HG03469 (cell line): Measurements from ENCODE around the gene ZEB2.

Source experiments
- ATAC-seq: cut with Tn5 transposase; IDR thresholded peaks from one replicate; pipeline ENCODE4 v1.9.1; 2021; ENCODE audit warnings: mild to moderate bottlenecking, moderate library complexity, moderate number of reproducible peaks; ENCODE audit not compliant: unreplicated experiment

Gene ZEB2

DNA sequence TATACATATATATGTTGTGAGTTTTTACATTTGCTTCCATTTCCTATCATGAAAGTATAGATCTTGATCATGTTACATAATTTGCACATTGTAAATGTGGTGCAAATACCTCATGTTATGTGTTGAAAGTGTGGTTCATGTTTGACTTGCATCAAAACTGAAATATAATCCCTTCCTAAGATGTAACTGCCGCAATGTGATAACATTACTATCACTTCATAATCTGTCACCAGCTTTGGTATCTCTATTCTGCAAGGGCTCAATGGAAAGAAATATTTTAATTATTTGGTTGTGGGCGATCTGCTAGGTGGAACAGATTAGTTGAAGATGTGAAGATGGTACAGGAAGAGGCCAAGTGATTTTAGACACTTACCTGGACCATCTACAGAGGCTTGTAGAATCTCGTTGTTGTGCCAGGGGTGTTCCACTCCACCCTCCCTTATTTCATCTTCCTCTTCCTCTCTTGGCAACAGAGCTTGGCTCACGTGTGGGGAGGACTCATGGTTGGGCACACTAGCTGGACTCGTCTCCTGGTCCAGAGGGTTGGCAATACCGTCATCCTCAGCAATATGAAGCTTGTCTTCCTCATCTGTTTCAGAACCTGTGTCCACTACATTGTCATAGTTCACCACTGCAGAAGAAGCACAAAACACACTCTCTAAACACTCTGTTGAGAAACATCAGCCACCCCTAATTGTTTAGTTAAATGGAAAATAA lies 90.4 kb downstream of the ZEB2 start:
- ATAC-seq = no peak

DNA sequence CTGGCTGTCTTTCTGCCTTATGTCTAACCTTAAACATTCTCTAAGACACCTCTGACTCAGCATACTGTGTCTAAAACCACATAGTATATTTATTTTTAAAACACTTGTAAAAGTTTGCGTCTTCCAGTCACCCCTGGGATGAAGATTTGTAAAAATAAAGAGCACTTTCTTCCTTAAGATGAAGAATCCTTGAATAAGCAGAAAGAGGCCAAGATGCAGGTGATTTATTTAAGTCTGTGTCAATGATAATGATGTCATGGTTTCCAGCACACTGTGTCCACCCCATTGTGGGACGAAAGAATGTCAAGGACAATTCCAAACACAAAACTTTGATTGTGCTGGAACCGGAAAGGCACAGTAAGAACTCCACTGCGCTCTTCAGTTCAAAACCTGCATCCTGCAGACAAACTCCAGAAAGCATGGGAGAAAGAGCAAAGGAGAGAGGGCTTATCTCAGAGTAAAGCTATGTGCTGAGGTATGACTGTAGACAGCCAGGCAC lies 92.9 kb downstream of the ZEB2 start:
- ATAC-seq = no peak

DNA sequence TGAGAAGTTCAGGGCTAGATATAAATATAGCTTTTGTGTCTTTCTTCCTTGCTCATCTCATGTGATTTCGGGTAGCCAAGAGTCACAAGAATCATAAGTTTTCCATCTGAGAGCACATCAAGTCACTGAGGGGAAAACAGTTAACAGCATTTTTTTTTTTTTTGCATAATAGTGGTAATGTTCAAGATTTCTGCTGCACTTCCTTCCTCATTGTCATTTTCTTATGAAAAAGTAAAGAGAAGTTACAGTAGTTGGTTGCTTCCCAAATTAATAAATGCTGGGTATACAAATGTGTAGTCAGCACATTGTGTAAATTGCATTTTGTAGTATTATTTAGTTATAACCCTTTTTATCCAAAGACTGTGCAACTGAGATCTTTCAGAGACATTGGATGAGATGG lies 93.6 kb downstream of the ZEB2 start:
- ATAC-seq = no peak

DNA sequence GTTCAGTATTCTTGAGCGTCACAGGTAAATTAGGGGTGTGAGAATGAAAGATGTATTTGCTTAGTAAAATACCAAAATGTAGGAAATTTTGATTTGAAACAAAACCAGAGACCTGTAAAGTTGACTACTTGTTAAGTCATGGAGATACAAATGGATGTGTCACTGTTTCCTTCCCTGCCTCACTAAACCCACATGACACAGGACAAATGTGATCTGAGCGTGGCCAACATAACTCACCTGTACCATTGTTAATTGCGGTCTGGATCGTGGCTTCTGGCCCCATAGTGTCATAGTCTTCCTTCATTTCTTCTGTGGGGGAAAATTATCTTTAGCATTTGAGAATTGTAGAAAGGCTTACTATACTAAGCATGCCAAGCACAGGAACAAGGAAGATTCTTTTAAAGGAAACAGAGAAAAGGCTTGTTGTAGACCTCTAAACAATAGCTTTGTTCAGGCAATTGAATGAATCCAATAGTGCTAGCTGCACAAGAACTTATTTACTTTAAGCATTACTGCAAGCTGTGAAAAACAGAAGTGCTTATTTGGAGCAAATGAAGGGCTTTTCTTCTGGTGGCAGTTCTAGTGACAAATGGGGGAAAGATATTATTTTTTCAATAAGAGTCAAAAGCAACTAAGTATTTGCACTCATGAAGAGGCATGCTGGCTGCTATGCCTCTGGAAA lies 95.2 kb downstream of the ZEB2 start:
- ATAC-seq = no peak

DNA sequence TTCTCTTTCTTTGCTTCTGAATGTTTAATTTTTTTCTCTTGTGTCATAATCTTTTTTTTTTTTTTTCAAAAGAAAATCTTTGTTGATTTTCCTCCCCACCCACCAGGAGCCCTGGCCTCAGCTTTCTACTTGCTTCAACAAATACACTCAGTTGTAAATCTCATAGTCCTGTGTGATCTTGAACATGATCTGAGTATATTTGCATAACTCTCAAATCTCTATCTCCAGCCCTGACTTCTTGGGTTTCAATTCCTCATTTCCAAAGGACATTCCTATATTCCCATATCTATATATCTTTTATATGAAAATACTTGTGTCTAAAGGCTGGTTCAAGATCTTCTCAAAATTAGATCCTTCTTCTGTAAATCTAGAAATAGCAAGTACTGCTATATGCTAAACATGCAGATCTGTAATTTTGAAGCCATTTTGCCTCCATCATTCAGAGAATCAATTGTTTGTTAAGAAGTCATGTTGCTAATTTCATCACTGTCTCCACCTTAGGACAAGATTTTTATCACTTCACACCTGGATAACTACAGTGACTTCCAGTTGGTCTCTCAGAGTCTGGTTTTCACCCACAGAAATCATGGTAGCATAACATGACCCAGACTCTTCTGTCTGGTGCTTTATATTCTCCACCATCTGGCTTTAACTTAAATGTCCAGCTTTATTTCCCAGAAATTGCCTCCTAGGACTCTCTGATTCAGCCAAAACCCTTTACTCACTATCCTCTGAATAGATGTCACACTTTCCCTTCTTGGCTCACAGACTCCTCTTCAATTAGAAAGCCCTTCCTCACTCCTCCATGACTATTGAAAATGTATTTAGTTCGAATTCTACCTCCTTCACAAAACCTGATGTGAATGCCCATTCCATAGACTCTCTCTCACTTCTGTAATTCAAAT lies 98.1 kb downstream of the ZEB2 start:
- ATAC-seq = no peak

DNA sequence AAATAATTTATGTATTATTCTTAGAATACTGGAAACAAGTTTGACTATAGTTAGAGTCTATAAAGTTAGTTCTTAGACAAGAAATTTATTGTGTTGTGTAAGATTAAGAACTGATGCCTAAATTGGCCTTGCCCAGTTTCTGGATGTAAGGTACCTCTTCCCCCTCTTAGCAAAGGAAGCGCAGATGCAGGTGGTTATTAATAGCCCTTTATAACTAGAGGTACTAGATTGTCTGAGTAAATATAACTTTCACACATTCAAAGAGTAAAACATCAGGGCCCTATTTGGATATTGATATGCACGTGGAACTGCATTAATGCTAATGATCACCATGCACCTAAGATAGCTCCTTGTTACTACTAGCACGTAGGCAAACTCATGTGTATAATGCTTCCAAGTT lies 100.7 kb downstream of the ZEB2 start:
- no peak for ATAC-seq

DNA sequence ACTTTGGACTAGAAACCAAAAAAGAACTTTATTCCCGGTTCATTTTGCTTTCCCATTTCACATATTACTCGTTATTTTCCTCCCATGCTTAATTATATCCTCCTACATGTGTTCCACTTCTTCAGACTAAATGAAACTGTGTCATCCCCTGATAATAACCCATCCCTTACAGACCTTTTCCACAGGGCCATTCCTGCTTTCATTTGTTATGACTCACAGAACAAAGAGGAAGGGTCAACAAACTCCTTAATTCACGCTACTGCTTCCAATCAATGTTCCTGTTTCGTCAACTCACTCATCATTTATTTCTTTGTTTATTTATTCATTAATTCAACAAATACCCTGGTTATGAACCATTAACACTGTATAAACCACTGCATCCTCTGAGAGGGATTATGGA lies 104.5 kb downstream of the ZEB2 start:
- ATAC-seq = no peak

DNA sequence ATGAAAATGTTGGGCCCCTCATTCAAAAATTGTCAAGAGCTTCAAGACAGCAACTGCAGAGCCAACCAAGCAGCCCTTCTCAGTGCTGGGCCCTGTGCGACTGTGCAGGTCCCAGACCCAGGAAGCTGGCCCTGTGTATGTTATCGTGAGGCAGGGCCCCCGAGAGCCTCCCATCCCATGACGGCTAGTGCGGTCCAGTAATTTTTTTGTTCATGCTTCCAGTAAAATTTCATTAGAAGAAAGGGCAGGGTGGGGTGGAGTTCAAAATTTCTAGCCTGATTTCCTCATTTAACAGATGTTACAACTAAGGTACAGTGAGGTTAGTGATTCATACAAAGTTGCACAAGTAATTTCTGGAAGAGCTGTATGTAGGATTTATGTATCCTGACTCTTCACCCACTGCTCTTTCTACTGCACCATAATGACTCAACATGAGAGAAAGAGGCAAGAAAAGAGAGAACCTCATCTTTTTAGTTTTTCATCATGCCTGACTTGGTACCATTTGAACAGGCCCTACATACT lies 105.5 kb downstream of the ZEB2 start:
- ATAC-seq = peak; percentile 87

DNA sequence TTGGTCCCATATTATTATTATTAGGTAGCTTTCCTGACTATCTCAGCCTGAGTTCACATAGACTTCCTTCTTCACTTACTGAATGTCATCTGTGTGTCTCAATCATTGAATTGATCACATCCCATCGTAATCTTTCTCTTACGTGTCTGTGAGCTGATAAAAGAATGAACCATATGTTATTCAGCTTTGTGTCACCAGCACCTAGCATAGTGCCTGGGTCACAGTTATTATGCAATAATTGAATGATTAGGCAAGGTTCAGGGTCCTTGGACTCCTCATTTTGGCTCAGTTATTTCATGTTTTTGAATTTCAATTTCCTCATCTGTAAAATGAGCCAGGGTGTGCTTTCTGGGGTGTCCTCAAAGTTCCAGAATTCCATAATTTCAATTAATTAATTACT lies 107.2 kb downstream of the ZEB2 start:
- ATAC-seq = no peak

DNA sequence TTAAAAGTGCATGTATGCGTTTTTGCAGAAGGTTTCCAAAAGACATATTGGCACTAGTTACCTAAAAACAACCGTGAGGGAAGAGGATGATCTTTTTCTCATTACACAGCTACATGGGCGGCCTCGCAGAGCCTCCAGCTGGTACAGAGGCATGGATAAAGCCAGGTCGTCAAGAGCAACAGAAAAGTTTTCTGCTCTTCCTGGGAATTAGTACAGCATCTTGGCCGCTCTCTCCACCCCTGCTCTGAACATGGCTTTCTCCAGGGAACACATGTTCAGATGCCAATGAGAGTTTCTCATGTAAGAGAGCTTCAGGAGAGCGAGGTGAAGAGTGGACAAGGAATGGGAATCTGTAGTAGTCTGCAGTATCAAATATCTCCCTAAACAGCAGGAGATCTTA lies 108.4 kb downstream of the ZEB2 start:
- no peak for ATAC-seq

DNA sequence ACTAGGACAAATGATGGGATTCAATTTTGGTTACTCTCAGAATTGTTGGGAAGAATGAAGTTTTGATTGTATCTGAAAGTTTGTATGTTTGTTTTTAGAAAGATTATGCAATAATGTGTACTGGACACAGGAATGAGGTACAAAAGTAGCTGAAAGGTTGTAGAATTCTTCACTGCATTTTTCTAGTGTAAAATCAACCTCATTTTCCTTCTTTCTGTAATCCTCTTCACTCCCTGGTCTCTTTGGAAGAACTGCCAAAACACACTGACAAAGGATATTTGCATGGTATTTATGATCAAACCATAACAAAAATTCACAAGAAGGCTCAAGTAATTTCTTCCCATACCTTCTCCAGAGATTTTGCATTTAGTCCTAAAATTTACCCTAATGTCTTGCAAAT lies 110.7 kb downstream of the ZEB2 start:
- no peak for ATAC-seq

DNA sequence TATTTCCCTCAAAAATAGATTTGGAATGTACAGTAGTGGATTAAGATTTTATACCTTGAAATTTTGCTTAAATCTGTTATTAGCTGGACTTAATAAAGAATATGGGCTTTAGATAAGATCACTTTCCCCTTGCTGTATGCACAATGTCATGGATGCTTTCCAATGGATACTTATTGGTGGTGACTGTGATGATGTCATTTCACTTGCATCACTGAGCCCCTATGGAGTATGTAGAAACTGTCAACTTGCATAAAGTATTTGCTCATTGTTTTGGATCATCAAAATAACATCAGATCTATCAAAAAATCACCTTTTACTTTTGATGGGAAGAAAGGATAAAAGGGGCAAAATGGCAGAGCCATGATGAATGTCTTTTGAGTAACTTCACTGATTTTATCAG lies 112.7 kb downstream of the ZEB2 start:
- no peak for ATAC-seq

DNA sequence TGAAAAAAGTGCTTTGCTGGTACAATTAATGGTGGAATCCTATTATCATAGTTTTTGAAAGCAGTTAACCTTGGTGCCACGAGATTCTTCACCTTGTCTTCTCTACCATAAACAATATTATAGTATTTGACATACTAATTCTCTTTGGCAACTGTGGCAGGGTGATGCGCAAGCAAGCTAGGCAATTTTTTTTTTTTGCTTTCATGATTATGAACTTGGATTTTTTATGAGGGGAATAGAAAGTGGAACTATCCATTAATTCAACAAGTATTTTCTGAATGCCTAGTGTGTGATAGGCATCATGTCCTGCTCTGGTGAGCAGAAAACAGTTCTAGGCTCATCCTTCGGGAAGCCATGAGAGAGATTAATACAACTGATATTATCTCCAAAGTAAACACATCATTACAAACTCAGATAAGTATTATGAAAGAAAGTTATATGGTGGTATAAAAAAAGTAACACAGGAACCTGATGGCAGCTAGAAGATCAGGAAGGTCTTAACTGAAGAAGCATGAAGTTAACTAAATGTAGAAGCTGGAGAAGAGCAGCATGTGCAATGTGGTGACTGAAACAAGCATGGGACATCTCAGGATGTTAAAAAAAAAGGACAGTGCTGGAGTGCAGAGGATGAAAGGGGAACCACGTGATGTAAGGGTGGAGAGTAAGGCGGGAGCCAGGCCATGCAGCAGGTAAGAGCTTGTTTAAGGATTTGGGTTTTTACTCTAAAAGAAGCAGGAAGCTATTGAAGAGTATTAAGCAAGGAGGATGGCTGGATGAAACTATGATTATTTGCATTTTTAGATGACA lies 113.7 kb downstream of the ZEB2 start:
- ATAC-seq = no peak

DNA sequence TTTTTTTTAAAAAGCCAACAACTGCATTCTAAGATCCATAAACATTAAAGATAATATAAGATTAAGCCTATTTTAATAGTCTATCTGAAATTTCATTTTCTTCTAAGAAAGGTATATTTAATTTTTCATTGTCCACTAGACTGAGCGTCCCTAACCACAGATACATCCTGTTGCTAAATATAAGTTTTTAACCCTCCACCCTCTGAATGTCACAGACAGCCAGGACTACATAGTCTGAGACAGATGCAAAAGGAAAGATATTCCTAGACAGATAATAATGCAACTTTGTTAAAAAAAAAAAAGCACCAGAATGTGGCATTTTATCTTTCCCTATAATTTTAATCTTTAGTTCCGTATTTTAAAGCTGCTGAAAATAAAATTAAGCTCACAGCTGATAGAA lies 114.6 kb downstream of the ZEB2 start:
- no peak for ATAC-seq

DNA sequence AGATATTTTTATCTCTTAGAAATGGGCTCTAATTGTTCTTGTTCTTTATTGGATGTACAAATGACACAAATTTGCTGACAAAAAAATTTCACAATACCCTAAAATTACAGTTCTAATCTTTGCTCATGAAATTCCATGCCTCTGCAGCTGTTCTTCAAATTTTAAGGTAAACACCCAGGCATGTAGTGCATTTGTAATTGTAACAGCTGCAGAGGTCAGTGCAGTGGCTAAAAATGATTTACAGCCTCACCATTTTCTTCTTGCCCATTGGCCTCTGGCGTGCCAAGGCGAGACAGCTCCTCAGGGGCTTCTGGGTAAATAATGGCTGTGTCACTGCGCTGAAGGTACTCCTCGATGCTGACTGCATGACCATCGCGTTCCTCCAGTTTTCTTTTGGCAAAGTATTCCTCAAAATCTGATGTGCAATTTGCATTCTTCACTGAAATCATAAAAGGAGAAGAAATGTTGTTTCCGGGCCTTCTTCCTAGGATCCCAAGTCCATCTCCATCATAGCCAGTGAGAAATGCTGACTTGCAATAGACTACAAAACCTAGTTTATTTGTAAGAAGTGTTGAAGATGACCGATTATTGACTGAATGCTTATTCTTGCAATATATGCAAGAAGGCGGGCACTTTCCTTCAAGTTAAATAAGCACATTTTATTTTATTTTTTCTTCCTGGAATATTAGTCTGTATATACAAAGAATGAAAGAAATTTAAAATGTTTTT lies 115.2 kb downstream of the ZEB2 start:
- ATAC-seq = no peak

DNA sequence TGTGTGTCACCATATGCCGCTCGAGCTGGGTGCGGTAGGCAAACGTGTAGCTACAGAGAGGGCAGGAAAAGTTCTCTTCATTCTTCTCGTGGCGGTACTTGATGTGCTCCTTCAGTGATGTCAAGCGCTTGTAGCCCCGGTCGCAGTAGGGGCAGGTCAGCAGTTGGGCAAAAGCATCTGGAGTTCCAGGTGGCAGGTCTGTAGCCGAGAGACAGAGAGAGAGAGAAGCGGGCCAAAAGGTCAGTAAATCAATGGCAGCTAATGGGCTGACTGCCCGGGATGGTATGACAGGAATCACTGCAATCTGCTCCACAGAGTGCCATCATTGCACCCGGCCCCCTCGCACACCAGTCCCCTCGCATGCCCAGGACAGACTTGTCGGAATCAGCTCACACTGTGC lies 116.0 kb downstream of the ZEB2 start:
- ATAC-seq = no peak

DNA sequence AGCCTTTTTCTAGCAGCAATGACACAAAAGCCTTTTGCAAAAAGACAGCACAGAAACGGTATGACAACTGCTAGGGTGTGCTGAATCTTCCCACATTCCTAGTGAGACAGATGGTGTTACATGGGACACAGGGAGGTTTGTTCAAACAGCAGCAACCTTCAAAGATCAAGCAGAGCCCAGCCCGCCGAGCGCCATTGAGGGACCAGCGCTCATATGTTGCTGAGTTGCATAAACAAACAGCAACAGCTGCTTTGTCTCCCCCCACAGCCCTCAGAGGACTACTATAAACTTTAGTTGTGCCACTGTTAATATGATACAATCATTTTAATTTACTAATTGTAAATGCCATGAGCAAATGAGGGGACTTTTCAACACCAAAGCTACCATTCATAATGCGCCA lies 117.7 kb downstream of the ZEB2 start:
- ATAC-seq = no peak

DNA sequence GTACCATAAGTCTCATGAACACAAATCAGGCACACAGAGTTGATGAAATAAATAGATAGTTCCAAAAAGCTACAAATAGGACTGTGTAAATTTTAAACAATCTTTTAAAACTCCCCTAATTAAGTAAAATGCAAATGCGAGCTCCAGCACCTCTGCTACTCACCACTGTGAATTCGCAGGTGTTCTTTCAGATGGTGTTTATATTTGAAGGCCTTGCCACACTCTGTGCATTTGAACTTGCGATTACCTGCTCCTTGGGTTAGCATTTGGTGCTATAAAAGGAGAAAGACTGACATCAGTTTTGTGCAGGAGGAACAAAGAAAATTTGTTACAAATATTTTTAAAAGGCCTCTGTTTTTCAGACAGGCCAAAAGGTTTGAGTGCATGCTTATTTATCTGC lies 118.9 kb downstream of the ZEB2 start:
- ATAC-seq = no peak

DNA sequence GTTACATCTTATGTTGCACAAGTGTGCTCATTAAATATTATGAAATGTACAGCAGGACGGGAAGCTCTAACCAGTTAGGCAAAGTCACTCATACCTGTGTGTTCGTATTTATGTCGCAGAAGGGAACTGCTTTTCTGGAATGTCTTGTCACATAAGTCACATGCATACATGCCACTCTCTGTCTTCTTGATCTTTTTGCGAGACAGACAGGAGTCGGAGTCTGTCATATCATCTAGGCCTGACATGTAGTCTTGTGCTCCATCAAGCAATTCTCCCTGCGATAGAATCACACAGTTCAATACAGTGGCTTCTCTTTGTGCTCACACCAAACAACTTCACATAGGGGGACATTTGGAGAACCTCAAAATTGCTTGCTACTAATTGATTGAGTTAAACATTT lies 123.6 kb downstream of the ZEB2 start:
- ATAC-seq = no peak
